Upper lobe of left lung (tissue), 4 donors: Measurements from ENCODE around the gene BCHE.

Source experiments
- POLR2A ChIP-seq, 4 donors: fragments of 450-650 bp; IDR thresholded peaks; one replicate each; pipeline ENCODE4 v1.5.1; 2016 to 2017; ENCODE audit warnings: antibody characterized with exemption in 4 of 4, mild to moderate bottlenecking in 2 of 4
- TF ChIP-seq, protein P1 (sequence below), 6 experiments: fragments of 450-650 bp in 4 of 6; fragments of 200-600 bp in 2 of 6; sonication (generic) in 2 of 6; IDR thresholded peaks; one replicate each; pipeline ENCODE4 v1.5.1; 2016 to 2019; ENCODE audit warnings: antibody characterized with exemption in 6 of 6

DNA sequence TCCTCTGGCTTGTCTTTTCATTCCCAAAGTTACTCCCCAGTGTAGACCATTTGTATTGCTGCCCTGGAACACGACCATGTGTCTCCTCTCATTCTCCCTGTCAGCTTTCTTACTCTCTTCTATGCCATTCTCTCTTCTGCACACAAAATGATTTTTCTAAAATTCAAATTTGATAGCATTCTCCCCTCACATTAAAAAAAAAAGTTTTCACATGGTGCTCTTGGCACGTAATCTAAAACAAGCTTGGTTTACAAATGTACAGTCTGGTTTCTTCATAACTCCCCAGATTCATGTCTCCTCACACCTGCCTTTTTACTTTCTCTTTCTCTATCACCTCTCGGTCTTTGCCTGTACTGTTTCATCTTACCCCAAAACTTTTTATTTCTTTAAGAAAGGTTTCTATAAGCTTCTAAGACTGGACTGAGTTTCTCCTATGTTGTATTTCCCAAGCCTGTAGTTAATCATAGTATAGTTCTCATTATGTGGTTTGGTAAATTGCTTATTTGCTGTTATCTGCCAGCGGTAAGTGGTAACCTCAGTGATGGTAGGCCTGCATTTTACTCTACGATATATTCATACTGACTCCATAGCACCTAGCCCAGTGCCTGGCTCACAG is 31.2 kb downstream of the BCHE start:
- TF ChIP-seq, protein P1, sequence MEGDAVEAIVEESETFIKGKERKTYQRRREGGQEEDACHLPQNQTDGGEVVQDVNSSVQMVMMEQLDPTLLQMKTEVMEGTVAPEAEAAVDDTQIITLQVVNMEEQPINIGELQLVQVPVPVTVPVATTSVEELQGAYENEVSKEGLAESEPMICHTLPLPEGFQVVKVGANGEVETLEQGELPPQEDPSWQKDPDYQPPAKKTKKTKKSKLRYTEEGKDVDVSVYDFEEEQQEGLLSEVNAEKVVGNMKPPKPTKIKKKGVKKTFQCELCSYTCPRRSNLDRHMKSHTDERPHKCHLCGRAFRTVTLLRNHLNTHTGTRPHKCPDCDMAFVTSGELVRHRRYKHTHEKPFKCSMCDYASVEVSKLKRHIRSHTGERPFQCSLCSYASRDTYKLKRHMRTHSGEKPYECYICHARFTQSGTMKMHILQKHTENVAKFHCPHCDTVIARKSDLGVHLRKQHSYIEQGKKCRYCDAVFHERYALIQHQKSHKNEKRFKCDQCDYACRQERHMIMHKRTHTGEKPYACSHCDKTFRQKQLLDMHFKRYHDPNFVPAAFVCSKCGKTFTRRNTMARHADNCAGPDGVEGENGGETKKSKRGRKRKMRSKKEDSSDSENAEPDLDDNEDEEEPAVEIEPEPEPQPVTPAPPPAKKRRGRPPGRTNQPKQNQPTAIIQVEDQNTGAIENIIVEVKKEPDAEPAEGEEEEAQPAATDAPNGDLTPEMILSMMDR (IDR thresholded peaks at IDR 0.05): no peak
- no peak for TF ChIP-seq POLR2A (IDR thresholded peaks at IDR 0.05)
